ENCODE results near the gene ZNF692.
"Not testable (repeated sequence)": the region's sequence is repeated elsewhere in the genome, so short reads cannot be mapped to it uniquely, and the experiment has no call there.

The ZNF692 gene

DNA sequence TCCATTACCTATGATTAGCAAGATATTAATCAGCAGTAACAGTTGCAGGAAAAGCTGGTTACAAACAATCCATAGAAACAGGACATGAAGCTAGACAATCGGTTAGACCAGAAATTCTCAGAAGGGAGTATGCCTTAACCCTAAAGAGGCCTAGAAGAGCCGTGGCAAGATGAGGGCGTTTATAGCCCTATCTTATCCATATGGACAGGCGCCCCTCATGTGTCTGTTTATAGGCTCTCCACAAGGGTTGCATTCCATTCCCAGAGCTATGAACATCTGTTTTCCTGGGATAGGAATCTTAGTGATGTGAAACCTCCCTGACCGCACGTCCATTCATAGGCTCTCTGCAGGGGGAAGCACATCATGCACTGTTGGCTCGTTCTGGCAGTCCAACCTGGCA lies 23.5 kb upstream of the ZNF692 start:
- not testable (repeated sequence) for DNase-seq (ENCODE audit: low read depth in 4 of 4, low spot score in 1 of 4)

DNA sequence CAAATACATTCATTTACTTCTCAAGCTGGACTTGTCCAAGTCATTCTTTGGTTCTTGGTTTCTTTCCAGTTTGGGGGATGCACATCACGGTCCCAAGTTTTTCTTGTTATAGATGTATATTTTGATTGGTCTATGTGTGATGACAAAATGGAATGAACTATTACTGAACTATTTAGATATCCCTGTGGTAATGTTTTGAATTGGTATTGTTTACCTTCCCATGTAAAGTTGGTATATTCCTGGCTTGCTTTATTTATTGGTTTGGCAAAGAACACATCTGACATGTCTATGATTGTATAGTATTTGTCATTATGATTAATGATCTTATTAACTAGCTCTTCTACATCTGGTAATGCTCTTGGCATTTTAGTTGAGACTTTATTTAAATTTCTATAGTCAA lies 22.4 kb upstream of the ZNF692 start:
- no peak for DNase-seq (ENCODE audit: low read depth in 4 of 4, low spot score in 1 of 4)

DNA sequence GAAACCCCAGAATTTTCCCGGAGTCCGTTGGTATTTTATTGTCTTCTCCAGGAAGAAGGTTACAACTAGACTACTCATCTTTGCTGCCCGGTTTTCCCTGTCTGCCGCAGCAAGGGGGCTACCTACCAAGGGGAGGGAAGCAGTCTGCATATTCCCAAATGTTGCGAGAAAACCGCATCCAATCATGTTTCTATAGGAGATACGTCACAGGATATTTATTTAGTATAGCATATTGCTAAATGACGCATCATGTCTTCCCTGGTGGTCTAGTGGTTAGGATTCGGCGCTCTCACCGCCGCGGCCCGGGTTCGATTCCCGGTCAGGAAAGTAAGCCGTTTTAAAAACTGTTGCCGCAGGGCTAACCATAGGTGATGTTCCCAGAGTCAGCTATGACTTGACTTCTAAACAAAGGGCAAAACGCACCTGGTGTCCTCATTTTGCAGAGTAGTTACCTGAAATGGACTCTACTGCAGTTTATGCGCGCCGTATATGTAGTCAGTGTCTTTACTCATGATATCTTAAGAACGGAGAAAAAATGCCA lies 15.2 kb upstream of the ZNF692 start:
- DNase-seq (ENCODE audit: low read depth in 4 of 4, low spot score in 1 of 4): peak; percentile 54 to 78 (median 72)

DNA sequence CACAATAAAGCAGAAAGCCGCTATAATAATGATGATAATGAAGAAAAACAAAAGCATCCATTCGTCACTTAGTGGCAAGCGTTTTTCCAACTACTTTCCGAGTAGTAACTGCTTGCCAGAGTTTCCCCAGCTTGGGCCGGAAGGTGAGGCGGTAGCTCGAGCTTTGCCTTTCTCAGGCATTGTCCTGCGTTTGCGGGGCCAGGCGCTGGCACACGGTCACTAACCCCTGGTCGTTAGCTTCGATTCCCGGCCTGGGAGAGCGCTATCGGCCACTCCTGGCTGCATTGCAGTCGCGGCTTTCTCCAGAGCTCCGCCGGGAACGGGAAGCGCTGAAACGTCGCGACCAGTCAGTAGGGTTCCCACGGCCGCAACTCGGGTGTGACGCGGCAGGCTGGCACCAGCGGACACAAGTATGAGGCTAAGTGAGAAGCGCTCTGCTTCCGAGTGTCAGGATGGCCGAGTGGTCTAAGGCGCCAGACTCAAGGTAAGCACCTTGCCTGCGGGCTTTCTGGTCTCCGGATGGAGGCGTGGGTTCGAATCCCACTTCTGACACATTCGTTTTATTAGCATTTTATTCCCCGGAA lies 14.6 kb upstream of the ZNF692 start:
- peak; percentile 90 to 99 (median 92) for DNase-seq (ENCODE audit: low read depth in 4 of 4, low spot score in 1 of 4)

DNA sequence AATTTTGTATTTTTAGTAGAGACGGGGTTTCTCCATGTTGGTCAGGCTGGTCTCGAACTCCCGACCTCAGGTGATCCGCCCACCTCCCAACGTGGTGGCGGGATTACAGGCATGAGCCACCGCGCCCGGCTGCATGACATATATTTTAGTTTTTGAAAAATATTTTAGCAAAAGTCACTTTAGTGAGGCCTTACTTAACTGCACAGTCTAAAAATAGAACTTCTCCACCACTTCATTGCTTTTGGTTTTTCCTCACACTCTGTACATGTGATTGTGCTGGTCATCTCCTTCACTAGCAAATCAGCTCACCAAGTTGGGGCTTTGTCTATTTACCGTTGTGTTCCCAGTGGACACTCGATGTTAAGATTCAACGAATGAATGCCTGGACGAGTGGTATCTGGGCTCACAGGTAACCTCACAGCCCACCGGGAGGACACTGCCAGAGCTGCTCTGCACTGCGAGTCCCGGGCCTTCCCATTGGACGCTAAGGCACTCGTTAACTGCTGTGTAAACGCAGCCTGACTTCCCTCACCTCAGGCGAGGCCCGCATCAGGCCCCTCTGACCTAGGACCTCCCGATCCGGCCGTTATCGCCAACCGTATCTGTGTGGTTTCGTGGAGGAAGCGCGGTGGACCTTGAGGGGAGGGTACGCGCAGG lies 14.0 kb upstream of the ZNF692 start:
- peak in 2 of 4 experiments; percentile 31 to 45 for DNase-seq (ENCODE audit: low read depth in 4 of 4, low spot score in 1 of 4)

DNA sequence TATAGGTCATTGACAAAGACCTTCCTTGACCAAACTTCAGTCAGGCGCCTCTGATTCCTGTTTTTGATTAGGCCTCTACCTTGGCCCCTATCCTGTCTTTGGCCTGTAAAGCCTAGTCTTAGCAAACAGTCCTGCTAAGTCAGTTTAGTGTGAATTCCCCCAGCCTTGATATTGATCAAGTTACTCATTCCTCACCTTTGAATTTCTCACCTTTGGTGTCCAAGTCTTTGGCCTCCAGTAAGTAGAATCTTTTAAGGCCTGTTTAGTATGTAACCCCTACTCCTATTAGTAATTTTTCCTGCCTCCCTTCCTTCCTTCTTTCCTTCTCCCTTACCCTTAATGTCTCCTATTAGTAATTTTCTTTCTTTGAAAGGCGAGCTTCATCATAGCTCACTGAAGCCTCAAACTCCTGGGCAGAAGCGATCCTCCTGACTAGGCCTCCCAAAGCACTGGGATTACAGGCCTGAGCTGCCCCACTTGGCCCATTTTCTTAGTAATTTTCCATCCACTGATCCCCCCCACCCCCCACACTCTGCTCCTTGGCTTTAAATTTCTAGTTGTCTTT lies 13.0 kb upstream of the ZNF692 start:
- DNase-seq (ENCODE audit: low read depth in 4 of 4, low spot score in 1 of 4): no peak

DNA sequence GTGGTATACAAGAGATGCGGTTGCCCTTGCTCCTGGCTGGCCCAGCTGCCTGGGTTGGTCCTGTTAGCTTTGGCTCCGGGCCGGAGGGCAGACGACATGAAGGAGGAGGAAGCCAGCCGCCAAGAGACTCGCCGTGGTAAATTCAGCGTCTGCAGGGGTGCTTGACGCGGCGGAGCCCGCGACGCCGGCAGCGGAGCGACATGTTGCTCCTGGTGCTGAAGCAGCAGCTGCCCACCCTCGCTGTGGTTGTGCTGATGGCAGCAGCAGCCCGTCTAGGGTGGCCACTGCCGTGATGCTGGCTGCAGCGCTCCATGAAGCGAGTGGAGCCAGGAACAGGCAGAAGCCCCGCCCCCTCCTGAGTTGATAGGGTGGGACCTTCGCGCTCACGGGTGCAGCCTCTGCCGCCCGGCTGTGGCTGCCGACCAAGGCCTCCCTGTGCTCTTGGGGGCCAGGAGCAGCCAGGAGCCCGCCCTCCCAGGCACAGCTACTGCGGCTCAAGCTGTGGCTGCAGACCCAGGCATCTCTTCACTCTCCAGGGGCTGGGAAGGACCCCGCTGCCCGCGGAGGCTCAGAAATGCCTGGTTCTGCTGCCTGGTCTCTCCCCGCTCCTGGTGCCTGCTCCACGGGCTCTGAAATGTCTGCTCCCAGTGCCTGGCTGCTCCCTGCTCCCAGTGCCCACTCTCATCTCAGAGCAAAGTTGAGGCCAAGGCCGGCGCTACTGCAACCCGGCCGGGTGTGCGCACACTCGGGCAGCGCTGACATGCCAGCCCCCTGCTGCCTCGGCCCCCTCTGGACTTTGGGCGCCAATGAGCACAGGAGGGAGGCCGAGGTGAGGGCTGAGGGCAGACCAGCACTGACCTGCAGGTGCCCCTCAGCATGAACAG lies 4.4 kb upstream of the ZNF692 start:
- DNase-seq (ENCODE audit: low read depth in 4 of 4, low spot score in 1 of 4): peak; percentile 64 to 83 (median 74)

DNA sequence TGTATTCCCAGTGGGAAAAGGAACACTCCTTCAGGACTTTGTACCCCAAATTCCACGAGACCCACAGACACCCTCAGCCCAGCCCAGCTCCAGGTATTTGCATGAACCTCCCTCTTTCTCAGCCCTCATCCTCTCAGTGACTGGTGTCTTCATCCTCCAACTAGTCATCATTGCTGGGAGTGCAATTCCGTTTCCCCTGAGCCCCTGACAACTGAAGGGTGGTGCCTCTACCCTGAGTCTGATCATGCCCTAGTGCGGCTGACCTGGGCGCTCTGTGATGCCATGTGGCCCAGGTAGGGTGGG lies 3.8 kb upstream of the ZNF692 start:
- DNase-seq (ENCODE audit: low read depth in 4 of 4, low spot score in 1 of 4): no peak

DNA sequence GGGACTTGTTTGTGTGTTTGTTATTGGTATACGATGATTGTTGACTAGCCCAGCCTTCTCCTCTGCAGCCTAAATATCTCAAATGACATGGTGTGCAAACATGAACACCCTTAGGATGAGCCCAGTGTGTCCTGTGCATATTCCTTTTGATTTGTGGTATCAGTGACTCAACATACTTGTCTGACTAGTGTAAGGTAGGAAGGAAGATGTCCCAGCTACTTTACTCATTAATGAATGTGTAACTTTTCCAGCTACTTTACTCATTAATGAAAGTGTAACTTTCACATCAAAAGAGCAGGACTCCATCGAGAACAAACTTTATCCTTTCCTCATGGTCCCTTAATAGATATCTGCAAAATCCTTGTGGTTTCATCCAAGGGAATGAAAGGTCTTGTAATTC lies 2.7 kb upstream of the ZNF692 start:
- no peak for DNase-seq (ENCODE audit: low read depth in 4 of 4, low spot score in 1 of 4)

DNA sequence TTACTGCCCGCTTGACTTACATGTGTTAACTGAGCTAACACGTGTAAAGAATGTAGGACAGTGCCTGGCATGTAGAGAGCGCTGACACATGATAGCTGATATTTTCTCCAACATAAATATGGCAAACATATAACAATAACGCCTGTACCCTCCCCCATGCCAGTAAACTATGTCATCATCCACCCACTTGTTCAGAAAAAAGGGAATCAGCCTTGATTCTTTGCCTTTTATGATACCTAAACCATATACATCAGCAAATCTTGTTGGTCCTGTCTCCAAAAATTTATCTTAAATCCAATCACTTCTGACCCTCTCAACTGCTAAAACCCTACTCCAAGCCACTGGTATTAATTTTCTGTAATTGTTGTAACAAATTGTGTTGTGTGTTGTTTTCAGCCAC lies 1.1 kb upstream of the ZNF692 start:
- DNase-seq (ENCODE audit: low read depth in 4 of 4, low spot score in 1 of 4): no peak

DNA sequence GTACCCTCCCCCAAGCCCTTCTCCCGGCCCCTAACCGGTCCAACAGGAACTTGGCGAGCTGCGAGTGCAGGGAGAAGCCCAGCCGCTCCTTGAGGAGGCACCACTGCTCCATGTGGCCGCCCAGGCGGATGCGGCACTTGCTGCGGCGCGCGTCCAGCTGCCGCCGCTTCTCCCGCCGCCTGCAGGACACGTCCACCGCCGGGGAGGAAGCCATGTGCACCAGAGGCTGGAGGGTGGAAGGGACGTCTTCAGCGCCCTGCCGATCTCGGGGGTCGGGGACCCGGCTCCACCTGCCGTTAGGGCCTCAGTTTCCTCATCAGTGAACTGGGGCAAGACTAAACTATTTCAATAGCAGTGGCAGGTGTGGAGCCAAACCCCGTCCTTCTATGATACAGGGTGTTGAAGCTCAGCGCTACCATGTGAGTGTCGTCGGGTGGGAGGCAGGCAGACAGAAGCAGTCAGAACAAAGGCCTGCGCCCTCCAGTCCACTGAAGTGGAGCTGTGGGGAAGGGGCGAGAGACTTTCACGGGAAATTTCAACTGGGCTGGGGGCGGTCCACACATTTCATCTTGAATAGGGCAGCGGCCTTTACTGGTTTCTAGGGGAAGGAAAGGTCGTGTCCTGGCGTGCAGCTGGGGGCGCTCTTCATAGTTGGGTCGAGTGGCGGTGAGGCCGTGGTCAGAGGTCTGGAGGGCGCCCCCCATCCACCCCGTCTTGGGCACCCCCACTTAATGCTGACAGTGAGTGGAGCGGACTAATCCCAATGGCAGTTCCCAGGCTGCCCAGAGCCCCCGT lies 592 bp downstream of the ZNF692 start:
- peak in 1 of 4 experiments; percentile 28 for DNase-seq (ENCODE audit: low read depth in 4 of 4, low spot score in 1 of 4)

DNA sequence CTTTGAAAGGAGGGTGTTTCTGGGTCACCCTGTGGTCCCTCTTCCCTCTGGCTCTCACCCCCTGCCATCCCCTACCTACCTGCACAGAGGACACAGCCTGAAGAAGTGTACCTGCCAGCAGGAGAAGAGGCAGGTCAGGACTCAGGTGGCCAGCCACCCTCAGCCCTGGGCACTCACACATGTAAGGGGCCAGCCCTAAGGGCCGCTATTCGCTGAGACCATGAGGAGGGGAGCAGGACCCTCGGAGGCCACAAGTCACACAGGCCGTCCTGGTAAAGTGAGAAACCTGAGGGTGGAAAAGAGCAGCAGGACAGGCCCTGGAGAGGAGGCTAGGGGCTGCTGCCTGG lies 1.2 kb downstream of the ZNF692 start:
- no peak for DNase-seq (ENCODE audit: low read depth in 4 of 4, low spot score in 1 of 4)

DNA sequence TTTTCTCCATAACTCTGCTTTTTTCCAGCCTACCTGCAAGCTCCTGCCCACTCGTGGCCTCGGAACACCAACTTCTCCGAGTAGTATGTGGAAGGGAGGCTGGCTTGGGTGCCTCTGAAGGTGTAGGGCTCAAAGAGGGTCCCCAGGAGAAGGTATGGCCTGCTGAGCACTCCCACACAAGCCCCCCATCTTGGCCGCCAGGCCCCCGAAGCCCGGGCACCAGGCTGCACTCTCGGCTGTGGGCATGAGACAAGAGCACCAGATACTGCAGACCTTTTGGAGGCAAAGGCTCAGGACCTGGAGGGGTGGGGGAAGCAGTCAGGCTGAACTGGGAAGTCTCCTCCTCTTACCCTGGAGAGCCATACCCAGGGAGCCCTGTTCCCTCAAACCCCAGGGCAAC lies 1.7 kb downstream of the ZNF692 start:
- no peak for DNase-seq (ENCODE audit: low read depth in 4 of 4, low spot score in 1 of 4)

DNA sequence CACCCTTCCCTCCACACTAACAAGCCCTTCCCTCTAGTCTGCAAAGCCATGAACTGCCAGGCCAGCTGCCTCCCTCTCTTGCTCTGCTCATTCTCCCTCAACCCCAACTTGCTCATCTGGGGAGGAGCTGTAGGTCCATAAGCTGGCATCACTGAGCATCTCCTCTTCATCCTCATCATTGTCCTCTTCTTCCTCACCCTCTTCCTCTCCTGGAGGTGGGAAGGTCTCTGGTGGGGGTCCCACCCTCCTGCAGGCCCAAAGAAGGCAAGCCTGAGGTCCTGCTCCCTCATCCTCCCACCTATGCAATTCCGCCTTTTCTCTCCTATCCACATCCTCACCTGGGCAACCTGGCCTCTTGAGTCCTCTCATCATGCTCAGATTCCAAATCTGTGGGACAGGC lies 2.7 kb downstream of the ZNF692 start:
- no peak for DNase-seq (ENCODE audit: low read depth in 4 of 4, low spot score in 1 of 4)

DNA sequence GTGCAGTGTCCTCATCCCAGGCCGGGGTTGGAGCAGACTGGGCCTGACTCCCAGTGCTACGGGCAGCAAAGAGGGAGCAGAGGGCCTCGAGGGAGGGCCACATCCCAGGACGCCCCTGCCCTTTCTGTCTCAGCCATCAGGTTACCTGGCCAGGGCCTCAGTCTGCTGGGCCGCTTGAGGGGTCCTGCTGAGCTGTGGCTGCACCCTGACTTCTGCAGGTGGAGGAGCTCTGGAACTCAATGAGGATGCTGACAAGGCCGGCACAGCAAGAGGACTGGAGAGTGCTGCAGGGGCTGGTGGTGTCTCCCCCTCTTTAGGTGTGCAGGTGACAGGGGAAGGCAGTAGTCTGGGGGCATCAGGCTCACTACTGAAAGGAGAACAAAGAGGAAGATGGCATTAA lies 3.3 kb downstream of the ZNF692 start:
- no peak for DNase-seq (ENCODE audit: low read depth in 4 of 4, low spot score in 1 of 4)

DNA sequence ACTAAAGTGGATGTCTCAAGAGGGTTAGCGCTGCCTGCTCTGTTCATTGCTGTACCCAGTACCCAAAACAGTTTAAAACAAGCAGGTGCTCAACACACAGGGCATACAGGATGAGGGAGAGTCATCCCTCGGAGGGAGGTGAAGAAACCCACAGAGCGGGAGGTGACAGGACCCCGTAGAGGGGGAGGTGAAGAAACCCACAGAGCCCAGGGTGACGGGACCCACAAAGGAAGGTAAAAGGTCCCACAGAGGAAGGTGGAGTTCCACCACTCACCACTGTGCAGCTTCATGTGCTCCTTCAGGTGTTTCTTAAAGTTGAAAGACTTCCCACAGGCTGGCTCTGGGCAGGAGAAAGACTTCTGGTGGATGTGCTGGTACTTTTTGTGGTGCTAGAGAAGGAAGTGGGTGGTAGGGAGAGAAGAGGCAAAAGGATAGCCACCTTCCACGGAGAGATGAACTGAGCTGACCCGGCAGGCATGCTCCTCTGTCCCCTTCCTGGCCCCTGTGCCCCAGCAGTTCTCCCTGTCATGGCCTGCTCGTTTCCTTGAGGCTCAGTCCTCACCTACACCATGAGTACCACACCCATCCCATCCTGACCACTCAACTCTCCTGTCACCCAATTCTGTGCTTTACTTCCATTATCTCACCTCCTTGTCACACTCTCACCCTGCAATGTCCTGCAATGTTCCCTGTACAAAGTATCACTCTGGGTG lies 5.1 kb downstream of the ZNF692 start:
- no peak for DNase-seq (ENCODE audit: low read depth in 4 of 4, low spot score in 1 of 4)

DNA sequence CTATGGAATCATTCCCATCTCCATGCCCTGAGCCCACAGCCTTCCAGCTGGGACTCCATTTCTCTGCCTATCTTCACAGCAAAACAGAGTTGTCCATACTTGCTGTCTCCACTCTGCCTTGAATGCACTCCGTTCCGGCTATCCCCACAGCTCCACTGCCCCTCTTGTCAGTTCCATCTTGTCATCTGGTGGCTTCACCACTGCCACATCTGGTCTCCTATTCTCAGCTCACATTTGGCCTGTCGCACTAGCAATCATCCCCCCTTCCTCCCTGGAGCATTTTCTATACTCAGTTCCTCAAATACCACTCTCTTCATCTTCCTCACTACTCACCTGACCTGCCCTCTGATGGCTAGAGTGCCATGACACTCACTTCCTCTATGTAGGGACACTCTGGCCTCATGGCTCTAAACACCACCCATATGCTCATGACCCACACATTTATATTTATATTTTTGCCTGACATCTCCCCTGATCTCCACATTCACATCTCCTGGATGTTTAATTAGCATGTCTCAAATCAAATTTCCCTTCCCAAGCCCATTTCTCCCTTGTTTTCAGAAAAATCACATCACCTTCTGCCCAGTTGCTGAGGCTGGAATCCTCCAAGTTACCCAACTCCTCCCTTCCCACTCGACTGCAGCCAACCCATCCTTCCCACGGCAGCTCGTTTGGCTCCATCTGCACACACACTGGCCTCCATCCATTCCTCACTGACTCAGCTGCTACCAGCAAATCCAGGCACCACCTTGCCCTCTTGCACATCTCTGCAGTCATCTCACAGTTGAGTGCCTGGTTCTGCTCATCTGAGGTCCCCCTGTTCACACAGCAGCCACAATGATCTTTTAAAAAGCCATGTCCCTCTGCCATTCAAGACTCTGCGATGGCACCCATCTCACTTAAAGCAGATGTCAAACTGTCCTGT lies 6.1 kb downstream of the ZNF692 start:
- no peak for DNase-seq (ENCODE audit: low read depth in 4 of 4, low spot score in 1 of 4)

DNA sequence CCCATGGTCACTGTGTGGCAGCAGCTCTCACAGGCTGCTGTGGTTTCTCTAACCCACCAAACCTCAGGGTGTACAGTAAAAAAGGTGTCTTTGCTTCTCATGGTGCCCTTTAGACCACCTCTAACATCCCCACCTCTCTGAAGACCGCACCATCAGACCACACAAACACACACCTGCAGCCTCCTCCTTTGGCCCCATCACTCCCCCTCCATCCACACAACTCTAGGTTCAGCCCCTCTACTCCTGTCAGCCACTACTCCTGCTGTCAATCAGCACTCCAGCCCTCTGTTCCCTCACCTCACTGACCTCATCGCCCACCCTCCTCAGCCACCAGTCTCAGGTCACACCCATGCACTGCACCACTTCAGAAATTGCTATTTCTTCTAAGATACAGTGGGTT lies 7.5 kb downstream of the ZNF692 start:
- DNase-seq (ENCODE audit: low read depth in 4 of 4, low spot score in 1 of 4): no peak

DNA sequence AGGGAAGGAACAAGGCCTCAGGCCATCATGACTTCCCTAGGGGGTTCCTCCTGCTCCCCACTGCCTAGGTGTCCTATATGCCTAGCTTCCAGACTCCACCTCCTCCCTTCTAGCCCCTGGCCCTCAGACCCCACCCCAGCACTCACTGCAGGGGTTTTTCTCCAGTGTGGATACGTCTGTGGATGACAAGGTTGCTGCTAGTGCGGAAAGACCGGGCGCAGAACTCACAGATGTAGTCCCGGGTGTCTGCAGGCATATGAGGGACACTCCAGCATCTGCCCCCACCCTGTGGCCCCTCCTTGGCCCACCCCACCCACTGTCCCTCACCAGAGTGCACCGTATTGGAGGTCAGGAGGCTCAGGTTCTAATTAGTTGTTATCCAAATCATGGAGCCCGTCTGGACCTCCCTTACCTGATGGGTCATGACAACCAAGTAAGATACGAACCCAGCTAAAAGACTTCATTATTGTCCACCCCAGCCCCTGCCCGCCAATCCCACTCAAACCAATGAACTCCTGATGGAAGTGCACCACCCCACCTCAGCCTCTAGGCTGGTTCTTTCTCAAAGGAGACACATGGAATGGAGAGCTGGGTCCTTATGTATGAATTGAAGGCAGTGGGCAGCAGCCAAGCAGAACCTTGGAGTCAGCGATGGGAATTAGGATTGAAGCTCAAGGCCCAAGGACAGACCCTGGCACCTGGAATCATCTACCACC lies 8.2 kb downstream of the ZNF692 start:
- DNase-seq (ENCODE audit: low read depth in 4 of 4, low spot score in 1 of 4): no peak
